ENCODE data around the gene RPTOR. TPM values are rescaled to one million over a fixed set of nuclear protein-coding genes. Genes with fewer than 3 reads are reported as not detected.

Gene RPTOR
- total RNA-seq, 1 experiment from 2014 or later, result 19.8 TPM

- DNase-seq (ENCODE audit: low read depth), result no peak
- in situ Hi-C loops (cut with HindIII; ENCODE audit: low pct_unique_long_range_greater_than_20kb, low sequenced_read_pairs), result no loop called here
Measured at GRCh38 chr17:80797741-80798594, 253.3 kb downstream of the RPTOR start.

DNA sequence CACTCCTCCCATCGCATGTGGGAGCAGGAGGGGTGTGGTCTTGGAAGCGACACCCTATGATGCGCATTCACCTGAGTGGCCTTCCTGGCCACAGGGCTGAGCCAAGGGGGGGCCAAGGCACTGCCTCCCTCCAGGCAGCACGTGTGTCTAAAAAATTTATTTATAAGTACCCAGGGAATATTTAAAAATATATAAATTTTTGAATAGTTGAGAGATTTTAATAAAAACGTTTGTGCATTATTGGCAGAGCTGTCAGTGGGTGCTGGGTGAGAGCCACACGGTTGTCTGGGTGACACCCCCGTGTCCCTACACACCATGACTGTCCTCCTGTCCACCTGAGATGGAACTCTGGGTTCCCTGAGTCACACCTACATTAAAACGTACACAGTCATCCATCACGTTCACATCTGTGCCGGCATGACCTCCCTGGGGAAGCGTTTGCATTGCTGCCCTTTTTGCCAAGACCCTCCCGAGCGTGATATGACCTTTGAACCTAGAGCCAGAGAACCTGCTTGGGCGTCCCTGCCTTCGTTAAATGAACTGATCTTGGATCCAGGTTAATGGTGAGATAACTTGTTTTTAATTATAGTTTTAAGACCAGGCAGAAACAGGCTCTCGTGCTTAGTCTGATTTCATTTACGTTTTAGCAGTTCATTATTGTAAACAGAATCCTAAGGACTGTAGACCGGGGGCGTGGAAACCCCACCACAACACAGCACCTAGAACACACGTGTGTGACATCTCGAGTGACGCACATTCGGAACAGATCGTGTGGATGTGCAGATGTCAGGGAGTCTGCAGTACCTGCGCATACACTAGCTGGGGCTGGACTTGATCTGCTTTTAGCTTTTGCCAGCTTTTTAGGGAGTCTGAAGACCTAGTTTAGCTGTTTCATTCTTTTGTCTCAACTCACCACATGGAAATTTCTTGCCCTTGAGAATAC lies 254.2 kb downstream of the RPTOR start:
- no peak for DNase-seq (ENCODE audit: low read depth)
- in situ Hi-C loops (cut with HindIII; ENCODE audit: low pct_unique_long_range_greater_than_20kb, low sequenced_read_pairs), result no loop called here

- in situ Hi-C loops (cut with HindIII; ENCODE audit: low pct_unique_long_range_greater_than_20kb, low sequenced_read_pairs), result no loop called here
- DNase-seq (ENCODE audit: low read depth), result no peak
Measured at GRCh38 chr17:80799538-80800480, 255.2 kb downstream of the RPTOR start.

GRCh38 chr17:80800481-80801391 lies 256.1 kb downstream of the RPTOR start:
- no peak for DNase-seq (ENCODE audit: low read depth)
- in situ Hi-C loops (cut with HindIII; ENCODE audit: low pct_unique_long_range_greater_than_20kb, low sequenced_read_pairs), result no loop called here

GRCh38 chr17:80802626-80803450 lies 258.2 kb downstream of the RPTOR start:
- in situ Hi-C loops (cut with HindIII; ENCODE audit: low pct_unique_long_range_greater_than_20kb, low sequenced_read_pairs), result no loop called here
- DNase-seq (ENCODE audit: low read depth), result no peak

GRCh38 chr17:80803451-80804428 lies 259.1 kb downstream of the RPTOR start:
- no peak for DNase-seq (ENCODE audit: low read depth)
- in situ Hi-C loops (cut with HindIII; ENCODE audit: low pct_unique_long_range_greater_than_20kb, low sequenced_read_pairs), result no loop called here

DNA sequence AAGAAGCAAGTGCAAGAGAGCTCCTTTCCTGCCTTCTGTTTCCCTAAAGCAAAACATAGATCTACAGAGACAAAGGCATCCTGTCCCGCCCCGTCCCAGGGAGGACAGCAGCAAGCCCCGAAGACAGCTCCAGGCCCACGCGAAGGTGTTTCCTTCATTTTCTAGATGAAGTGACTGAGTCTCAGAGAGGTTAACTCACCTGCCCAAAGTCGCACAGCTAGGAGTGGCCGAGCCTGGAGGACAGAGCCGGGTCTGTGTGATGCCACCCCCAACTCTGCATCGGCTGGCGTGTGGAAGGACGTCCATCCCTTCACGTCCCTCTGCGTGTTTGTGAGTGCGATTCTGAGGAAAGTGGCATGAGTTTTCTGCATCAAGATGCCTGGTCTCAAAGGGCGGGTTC lies 259.8 kb downstream of the RPTOR start:
- no peak for DNase-seq (ENCODE audit: low read depth)
- in situ Hi-C loops (cut with HindIII; ENCODE audit: low pct_unique_long_range_greater_than_20kb, low sequenced_read_pairs), result no loop called here

- in situ Hi-C loops (cut with HindIII; ENCODE audit: low pct_unique_long_range_greater_than_20kb, low sequenced_read_pairs), result no loop called here
- no peak for DNase-seq (ENCODE audit: low read depth)
Measured at GRCh38 chr17:80805032-80805751, 260.6 kb downstream of the RPTOR start.

DNA sequence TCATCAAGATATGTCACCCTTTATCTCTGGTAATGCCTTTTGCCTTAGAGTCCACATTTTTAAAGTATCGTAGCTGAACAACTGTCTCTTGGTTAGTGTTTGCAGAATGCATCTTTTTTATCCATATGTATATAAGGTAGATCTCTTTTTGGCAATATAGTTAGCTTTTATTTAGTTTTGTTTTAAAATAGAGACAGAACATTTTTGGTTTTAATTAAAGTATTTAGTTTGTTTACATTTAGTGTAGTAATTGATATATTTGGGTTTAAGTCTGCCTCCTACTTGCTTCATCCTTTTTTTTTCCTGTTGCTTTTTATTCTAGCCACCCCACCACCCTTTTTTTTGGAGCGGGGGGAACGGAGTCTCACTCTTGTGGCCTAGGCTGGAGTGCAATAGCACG lies 262.4 kb downstream of the RPTOR start:
- in situ Hi-C loops (cut with HindIII; ENCODE audit: low pct_unique_long_range_greater_than_20kb, low sequenced_read_pairs), result no loop called here
- DNase-seq (ENCODE audit: low read depth), result no peak

DNA sequence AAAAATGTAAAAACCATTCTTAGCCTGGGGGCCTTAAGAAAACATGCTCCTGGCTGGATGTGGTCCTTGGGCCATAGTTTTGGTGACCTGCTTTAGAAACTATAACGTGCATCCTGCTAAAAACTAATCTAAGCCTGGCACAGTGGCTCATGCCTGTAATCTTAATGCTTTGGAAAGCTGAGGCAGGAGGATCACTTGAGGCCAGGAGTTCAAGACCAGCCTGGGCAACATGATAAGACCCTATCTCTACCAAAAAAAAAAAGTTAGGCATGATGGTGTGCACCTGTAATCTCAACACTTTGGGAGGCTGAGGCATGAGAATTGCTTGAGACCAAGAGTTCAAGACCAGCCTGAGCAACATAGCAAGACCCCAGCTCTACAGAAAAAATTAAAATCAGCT lies 263.2 kb downstream of the RPTOR start:
- in situ Hi-C loops (cut with HindIII; ENCODE audit: low pct_unique_long_range_greater_than_20kb, low sequenced_read_pairs), result no loop called here
- DNase-seq (ENCODE audit: low read depth), result no peak

DNA sequence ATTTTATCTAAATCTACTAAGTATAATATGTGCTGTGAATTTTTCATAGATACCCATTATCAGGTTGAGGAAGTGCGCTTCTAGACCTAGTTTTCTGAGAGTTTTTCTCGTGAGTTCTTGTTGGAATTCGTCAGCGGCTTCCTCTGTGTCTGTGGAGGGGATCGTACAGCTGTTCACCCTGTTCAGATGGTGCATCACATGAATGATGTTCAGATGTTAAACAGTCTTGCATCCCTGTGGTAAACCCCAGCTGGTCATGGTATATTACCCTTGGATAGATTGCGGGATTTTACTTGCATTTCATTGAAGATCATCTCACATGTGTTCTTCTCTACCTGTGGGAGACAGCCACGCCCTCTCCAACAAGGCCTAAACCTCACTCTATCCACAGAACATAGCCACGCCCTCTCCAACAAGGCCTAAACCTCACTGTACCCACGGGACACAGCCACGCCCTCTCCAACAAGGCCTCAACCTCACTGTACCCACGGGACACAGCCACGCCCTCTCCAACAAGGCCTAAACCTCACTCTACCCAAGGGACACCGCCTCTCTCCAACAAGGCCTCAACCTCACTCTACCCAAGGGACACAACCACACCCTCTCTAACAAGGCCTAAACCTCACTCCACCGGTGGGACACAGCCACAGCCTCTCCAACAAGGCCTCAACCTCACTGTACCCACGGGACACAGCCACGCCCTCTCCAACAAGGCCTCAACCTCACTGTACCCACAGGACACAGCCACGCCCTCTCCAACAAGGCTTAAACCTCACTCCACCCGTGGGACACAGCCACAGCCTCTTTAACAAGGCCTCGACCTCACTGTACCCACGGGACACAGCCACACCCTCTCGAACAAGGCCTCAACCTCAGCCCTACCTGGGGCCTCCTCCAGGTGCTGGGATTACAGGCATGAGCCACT lies 266.8 kb downstream of the RPTOR start:
- DNase-seq (ENCODE audit: low read depth), result no peak
- in situ Hi-C loops (cut with HindIII; ENCODE audit: low pct_unique_long_range_greater_than_20kb, low sequenced_read_pairs), result no loop called here

DNA sequence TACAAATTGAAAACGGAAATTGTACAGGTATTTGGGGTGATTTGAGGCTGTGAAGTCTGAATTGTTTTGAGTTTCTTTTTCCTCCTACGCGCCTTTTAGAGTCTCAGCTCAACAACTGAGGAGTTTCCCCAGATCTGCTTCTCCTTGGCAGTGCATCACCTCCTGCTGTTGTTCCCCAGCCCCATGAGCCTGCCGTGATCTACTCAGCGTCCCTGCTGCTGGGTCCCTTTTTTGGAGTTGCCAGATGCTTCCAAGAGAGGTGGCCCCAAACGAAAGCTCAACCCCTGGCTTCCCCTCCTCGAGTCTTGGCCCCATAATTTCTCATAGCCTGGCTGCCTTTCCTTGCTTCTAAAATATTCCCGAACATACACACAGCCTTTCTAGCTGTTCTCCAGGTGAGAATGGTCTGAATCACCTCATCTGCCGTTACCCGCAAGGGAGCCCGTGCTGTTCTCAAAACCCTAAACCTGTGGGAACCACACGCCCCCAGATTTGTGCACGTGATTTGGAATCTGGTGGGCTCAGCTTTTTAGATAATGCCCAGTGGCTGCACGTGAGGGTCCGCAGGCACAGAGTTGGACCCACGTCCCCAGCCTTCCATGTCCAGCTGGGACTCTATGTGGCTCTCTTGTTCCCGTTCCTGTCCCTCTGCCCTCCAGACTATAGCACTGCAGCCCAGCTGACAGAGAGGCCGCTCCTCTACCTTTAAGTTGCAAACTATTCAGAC lies 267.9 kb downstream of the RPTOR start:
- in situ Hi-C loops (cut with HindIII; ENCODE audit: low pct_unique_long_range_greater_than_20kb, low sequenced_read_pairs), result no loop called here
- no peak for DNase-seq (ENCODE audit: low read depth)

DNA sequence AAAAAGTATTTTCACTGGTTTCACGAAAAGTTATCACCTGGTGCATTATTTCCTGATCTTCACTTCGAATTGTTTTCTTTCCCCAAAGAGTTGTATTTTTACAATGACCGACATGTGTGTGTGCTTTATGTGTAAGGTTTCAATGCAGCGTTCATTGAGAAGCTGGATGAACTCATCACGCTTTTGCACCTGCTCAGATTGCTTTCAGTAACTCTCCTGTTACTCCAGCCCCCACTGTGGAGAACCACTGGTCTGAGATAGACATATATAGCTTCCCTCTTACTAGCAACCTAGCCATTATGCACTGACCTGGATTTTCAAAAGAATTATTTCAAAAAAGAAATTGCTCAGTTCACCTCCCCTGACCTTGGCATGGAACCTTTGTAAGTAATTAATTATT lies 268.7 kb downstream of the RPTOR start:
- DNase-seq (ENCODE audit: low read depth), result no peak
- in situ Hi-C loops (cut with HindIII; ENCODE audit: low pct_unique_long_range_greater_than_20kb, low sequenced_read_pairs), result no loop called here
